Ectodermal cell (in vitro differentiated cells): Measurements from ENCODE around the gene MAML3.

ENCODE experiments used
- H3K27ac ChIP-seq: 2 replicates; pipeline ENCODE4 v1.7.0; 2013; ENCODE audit warnings: mild to moderate bottlenecking, low read depth, low read length; ENCODE audit not compliant: insufficient read depth, poor library complexity, severe bottlenecking
- H3K27me3 ChIP-seq: 2 replicates; pipeline ENCODE4 v1.7.0; 2013; ENCODE audit warnings: mild to moderate bottlenecking, low read length; ENCODE audit not compliant: insufficient read depth, control insufficient read depth, poor library complexity, severe bottlenecking
- H3K36me3 ChIP-seq: one replicate; pipeline ENCODE4 v1.7.0; 2013; ENCODE audit warnings: low read length; ENCODE audit not compliant: control insufficient read depth, insufficient read depth
- H3K4me1 ChIP-seq: one replicate; pipeline ENCODE4 v1.7.0; 2013; ENCODE audit warnings: low read length; ENCODE audit not compliant: control insufficient read depth, insufficient read depth
- H3K4me3 ChIP-seq: 2 replicates; pipeline ENCODE4 v1.7.0; 2013; ENCODE audit warnings: low read depth, low read length, control low read depth; ENCODE audit not compliant: insufficient read depth
- H3K9me3 ChIP-seq: 2 replicates; pipeline ENCODE4 v1.7.0; 2013; ENCODE audit warnings: mild to moderate bottlenecking, low read length, moderate library complexity; ENCODE audit not compliant: control insufficient read depth
- WGBS, 2 experiments: methylation state at CpG; one replicate each; pipeline ENCODE4 v1.1.7; 2013; ENCODE audit warnings: missing lambda C conversion rate in 2 of 2; 5-methylcytosine and 5-hydroxymethylcytosine counted together

The MAML3 gene

GRCh38 chr4:139901531-139902320, 252.3 kb downstream of the MAML3 start:
- Histone ChIP-seq H3K27ac (no peak overlapping the region), H3K4me3 (no peak overlapping the region)
- 61 to 65% methylated on average over 14 to 17 of the region's 17 CpGs for WGBS, 2 experiments

DNA sequence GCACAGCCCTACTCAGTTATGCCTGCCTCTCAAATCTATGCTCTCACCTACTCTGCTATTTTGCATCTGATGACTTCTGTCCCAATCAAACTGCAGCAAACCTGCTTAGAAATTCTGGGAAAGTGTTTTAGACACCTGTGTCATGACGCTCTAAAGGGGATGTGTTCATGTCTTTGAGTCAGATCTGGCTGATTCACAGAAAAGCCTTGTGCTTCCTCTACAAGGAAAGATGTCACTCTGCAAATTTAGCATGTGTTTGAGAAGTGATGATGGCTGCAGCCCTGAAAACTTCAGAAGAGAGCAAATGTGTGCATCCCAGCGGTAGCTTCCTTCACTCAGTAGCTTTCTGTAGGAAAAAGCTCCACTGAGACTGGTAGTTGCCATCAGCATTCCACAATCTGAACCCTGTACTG, 253.0 kb downstream of the MAML3 start:
- H3K36me3 ChIP-seq, result no peaks in the 10 kb centered on the region
- WGBS, 2 experiments, result 71 to 73% methylated on average over 2 of the region's 2 CpGs
- no peak overlapping the region for H3K4me3 ChIP-seq
- no peak overlapping the region for H3K27ac ChIP-seq
- H3K27me3 ChIP-seq, result no peaks in the 10 kb centered on the region
- peaks cover 22% of the 10 kb centered on the region for H3K4me1 ChIP-seq
- no peaks in the 10 kb centered on the region for H3K9me3 ChIP-seq

More at GRCh38 chr4:139901531-139902320, 252.3 kb downstream of the MAML3 start:
- Histone ChIP-seq H3K4me1 (peaks cover 22% of the 10 kb centered on the region), H3K27me3 (no peaks in the 10 kb centered on the region), H3K36me3 (no peaks in the 10 kb centered on the region), H3K9me3 (no peaks in the 10 kb centered on the region)

DNA sequence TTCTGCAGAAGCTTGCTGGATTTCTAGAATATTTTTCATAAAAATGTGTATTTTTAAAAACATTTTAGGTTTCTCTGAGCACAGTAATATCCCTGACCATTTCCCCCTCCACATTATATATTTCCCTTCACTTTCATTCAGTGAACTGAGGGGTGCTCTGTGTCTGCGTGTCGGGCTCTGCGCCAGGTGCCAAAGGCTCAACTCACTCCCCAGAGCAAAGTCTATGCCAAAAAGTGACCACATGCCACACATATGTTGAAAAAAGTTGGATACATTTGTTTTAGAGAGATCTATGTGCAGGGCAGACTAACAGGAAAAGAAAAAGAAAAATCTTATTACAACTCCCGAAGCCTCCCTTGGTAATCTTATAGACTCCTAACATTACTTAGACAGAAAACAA, 254.6 kb downstream of the MAML3 start:
- H3K4me1 ChIP-seq, result peaks cover 22% of the 10 kb centered on the region
- no peak overlapping the region for H3K4me3 ChIP-seq
- H3K9me3 ChIP-seq, result no peaks in the 10 kb centered on the region
- WGBS, 2 experiments, result 96 to 99% methylated on average over 3 of the region's 4 CpGs
- no peaks in the 10 kb centered on the region for H3K27me3 ChIP-seq
- no peak overlapping the region for H3K27ac ChIP-seq
- H3K36me3 ChIP-seq, result no peaks in the 10 kb centered on the region

DNA sequence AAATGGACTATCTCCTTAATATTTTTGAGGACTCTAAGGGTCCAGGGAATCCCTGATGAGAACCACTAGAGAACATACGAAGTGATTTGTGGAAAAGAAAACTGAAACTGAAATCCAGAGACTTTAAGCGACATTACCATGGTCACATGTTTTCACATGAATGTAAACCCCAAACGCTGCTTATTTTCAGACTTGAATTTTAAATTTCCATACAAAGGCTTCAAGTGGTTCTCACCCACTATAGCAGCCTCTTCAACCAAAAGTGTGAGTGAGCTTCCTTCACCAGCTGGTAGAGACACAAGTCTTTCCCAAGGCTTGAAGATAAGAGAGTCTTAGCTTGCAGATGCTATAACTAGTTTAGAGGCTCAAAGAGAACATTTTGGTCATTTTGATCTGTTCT, 255.7 kb downstream of the MAML3 start:
- no peak overlapping the region for H3K27ac ChIP-seq
- H3K4me1 ChIP-seq, result peaks cover 22% of the 10 kb centered on the region
- 88 to 93% methylated on average over 3 of the region's 3 CpGs for WGBS, 2 experiments
- no peaks in the 10 kb centered on the region for H3K27me3 ChIP-seq
- H3K4me3 ChIP-seq, result no peak overlapping the region
- H3K9me3 ChIP-seq, result no peaks in the 10 kb centered on the region
- H3K36me3 ChIP-seq, result no peaks in the 10 kb centered on the region

DNA sequence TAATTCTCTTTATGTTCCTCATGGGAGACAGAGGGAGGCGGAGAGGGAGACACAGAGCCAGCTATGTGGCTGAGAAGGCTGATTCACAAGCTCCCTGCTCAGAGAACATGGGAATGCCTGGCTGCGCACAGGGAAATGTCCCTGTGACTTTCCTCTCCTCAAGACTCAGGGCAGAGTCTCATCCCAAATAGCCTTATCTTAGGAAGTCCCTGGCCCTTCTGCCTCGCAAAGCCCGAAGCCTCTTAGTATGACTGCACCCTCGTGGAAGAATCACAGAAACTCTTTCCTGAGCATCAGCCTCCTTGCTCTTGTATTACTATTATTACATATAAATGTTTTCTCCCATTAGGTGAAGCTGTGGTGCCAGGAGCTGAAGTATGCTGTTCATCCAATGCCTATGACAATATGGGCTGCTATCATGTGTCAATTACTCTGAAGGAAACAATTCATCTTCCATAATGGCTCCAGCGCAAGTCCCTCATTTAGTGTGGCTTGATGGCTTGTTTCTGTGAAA, 257.8 kb downstream of the MAML3 start:
- H3K9me3 ChIP-seq, result no peaks in the 10 kb centered on the region
- H3K27ac ChIP-seq, result no peak overlapping the region
- no peaks in the 10 kb centered on the region for H3K27me3 ChIP-seq
- H3K36me3 ChIP-seq, result no peaks in the 10 kb centered on the region
- H3K4me3 ChIP-seq, result no peak overlapping the region
- 89 to 92% methylated on average over 5 to 6 of the region's 6 CpGs for WGBS, 2 experiments
- peaks cover 7% of the 10 kb centered on the region for H3K4me1 ChIP-seq

- Histone ChIP-seq H3K27ac (no peak overlapping the region), H3K36me3 (no peaks in the 10 kb centered on the region), H3K4me3 (no peak overlapping the region), H3K9me3 (no peaks in the 10 kb centered on the region), H3K27me3 (no peaks in the 10 kb centered on the region), H3K4me1 (no peaks in the 10 kb centered on the region)
- WGBS, 2 experiments, result 76 to 82% methylated on average over 4 of the region's 4 CpGs
Observed at GRCh38 chr4:139893801-139894200, 260.2 kb downstream of the MAML3 start.

DNA sequence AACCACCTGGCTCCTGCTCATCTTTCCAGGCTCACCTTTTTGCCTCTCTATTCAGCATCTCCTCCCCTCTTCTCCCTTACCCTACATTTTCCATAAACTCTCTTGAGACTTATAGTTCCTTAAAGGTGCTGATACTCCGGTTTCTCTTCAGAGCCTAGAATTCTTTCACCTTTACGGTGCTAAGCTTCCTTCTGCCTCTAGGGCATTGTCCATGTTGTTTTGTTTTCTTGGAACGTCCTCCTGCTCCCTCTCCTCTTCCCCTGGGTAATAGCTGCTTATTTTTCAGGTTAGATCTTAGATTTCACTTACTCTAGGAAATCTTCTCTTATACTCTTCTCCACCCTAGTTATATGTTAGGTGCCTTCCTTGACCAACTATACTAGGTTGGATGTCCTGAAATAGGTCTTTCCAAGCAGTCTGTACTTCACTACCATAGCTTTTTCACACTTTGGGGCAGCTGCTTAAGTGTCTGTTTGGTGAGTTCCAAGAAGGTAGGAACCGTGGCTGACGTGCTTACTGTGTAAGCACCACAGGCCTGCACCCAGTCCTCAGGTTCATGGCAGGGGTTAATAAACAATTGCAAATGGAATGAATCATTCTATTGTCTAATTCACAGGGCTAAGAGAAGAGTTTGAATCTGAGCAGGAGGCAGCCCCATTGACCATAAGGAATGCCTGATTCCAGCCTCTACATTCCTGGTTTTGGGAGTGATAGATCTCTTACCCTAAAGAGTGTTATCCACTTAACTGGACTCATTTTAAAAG, 260.8 kb downstream of the MAML3 start:
- Histone ChIP-seq H3K27ac (no peak overlapping the region), H3K27me3 (no peaks in the 10 kb centered on the region), H3K4me1 (peaks cover under 1% of the 10 kb centered on the region), H3K36me3 (no peaks in the 10 kb centered on the region), H3K4me3 (no peak overlapping the region), H3K9me3 (no peaks in the 10 kb centered on the region)
- WGBS, 2 experiments, result 80 to 84% methylated on average over 5 of the region's 5 CpGs

DNA sequence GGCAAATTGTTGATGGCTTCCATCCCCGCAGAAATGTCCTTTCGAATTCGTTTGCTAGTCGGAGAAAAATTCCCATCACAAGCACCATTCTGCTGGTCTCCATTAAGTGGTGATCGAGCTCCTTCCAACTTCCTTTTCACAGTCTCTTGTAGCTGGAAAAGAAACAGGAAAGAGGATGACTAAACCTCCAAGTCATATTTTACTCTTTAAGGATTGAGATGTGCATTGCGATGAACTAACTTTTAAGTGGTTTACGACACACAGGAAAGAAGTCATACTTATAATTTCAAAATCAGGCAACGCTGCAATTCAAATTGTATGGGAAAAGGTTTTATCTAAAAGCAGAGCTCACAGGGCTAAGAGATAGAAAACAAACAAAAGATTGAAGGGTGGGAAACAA, 263.2 kb downstream of the MAML3 start:
- 94 to 99% methylated on average over 8 of the region's 8 CpGs for WGBS, 2 experiments
- Histone ChIP-seq H3K27me3 (no peaks in the 10 kb centered on the region), H3K36me3 (no peaks in the 10 kb centered on the region), H3K4me3 (no peak overlapping the region), H3K27ac (no peak overlapping the region), H3K4me1 (peaks cover 5% of the 10 kb centered on the region), H3K9me3 (no peaks in the 10 kb centered on the region)

- 94% methylated on average over 6 of the region's 6 CpGs for WGBS, 2 experiments
- Histone ChIP-seq H3K27me3 (no peaks in the 10 kb centered on the region), H3K9me3 (no peaks in the 10 kb centered on the region), H3K36me3 (no peaks in the 10 kb centered on the region), H3K4me1 (peaks cover 5% of the 10 kb centered on the region), H3K4me3 (no peak overlapping the region), H3K27ac (no peak overlapping the region)
Observed at GRCh38 chr4:139889901-139890300, 264.1 kb downstream of the MAML3 start.

- H3K9me3 ChIP-seq, result no peaks in the 10 kb centered on the region
- WGBS, 2 experiments, result 75 to 80% methylated on average over 8 of the region's 8 CpGs
- no peak overlapping the region for H3K27ac ChIP-seq
- H3K27me3 ChIP-seq, result no peaks in the 10 kb centered on the region
- no peaks in the 10 kb centered on the region for H3K36me3 ChIP-seq
- H3K4me1 ChIP-seq, result peaks cover 5% of the 10 kb centered on the region
- no peak overlapping the region for H3K4me3 ChIP-seq
Observed at GRCh38 chr4:139889264-139889663, 264.7 kb downstream of the MAML3 start.
